IPS DF 4.7 (cell line): ENCODE results near the gene EPB41L4A.

ENCODE experiments used
- DNase-seq: peaks from one replicate; pipeline ENCODE4 v3.0.0-alpha.2; 2013; ENCODE audit warnings: low spot score; ENCODE audit errors: extremely low read depth

The EPB41L4A gene

DNA sequence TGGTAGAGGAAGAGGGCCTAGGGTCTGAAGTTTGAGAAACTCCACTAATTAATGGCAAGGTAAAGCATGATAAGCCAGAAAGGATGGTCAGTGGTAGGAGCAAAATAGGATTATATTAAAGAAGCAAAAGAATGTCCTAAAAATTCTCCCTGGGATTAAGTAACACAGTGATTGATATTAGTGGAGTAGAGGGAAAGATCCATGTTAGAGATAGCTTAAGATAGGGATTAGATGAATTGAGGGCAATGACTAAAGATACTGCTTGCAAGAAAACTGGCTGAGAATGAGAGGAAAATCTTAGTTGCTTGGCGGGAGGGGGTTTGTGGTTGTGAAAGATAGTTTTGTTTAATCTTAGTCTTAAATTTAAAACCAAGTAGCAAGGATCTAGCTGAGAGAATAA, 255.6 kb downstream of the EPB41L4A start:
- no peak for DNase-seq

DNA sequence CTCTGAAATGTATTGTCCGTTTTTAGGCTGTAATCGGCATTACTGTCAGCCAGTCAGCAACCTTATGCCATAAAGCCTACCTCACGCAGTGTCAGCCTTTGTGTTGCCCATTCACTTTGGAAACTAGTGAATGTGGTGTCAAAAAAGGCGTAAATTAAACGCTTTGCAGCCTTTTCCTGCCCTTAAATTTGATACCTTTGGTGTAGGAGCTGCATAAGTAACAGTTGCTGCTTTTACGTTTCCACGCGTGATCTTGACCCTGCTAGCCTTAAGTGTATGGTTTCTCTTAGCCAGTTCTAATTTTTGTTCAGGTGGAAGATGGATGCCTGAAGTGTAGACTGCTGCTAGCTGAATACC, 257.7 kb downstream of the EPB41L4A start:
- no peak for DNase-seq

- no peak for DNase-seq
Measured at GRCh38 chr5:112160652-112161391, 258.3 kb downstream of the EPB41L4A start.

- no peak for DNase-seq
Measured at GRCh38 chr5:112159435-112159834, 259.6 kb downstream of the EPB41L4A start.

- DNase-seq = no peak
Measured at GRCh38 chr5:112156211-112156610, 262.9 kb downstream of the EPB41L4A start.

- DNase-seq = no peak
Measured at GRCh38 chr5:112154940-112155686, 264.0 kb downstream of the EPB41L4A start.

DNA sequence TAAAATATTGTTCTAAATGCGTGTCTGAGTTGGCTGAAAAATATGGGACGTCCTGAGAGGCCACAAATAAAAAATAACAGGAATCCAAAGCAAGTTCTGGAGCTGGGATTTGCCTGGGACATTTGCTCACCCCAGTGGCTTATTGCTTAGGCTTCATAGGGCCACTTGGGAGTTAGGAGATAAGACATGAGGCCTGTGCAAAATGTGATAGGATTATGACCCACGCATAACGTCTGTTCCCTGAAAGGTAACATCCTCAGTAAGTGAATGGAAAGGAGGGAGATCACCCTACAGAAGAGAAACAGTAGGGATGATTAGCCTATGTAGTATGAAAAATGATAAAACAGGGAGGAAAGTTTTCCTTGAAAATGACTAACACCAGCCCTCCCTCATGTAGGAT, 269.4 kb downstream of the EPB41L4A start:
- no peak for DNase-seq

- no peak for DNase-seq
Measured at GRCh38 chr5:112146323-112147226, 272.5 kb downstream of the EPB41L4A start.

GRCh38 chr5:112143690-112144089, 275.4 kb downstream of the EPB41L4A start:
- DNase-seq = no peak

GRCh38 chr5:112142769-112143270, 276.3 kb downstream of the EPB41L4A start:
- no peak for DNase-seq

- no peak for DNase-seq
Measured at GRCh38 chr5:112141582-112141981, 277.5 kb downstream of the EPB41L4A start.

DNA sequence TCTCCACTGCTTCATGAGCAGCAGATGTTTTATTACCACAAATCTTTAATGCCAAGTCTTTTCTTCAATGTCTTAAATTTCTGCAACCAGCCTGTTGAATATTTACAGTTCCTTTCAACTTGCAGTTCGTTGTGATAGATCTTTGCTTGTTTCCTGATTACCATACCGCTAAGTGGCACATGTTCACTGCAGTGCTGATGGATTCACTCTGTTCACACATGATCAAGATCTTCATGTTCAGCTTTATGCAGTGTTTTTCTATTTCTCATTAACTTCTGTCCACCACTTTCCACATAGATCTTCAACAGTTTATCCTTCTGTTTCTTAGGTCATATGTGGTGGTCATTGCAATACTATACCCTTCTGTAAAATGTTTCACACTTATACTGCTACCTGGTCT, 280.6 kb downstream of the EPB41L4A start:
- no peak for DNase-seq

DNA sequence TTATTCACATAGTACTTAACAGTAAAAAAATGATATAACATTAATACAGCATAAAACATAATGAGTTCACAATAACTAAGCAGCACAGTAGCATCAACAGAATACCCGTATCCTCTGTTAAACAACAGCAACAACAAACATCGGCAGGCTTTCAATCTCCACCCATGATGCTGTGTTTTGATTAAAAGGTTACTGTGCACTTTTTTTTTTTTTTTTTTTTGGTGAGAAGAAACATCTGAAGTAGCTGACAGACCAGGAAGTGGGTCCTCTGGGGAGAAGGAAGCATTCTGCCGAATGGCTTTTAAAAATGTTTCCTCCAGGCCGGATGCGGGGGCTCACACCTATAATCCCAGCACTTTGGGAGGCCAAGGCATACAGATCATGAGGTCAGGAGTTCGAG, 282.3 kb downstream of the EPB41L4A start:
- no peak for DNase-seq

DNA sequence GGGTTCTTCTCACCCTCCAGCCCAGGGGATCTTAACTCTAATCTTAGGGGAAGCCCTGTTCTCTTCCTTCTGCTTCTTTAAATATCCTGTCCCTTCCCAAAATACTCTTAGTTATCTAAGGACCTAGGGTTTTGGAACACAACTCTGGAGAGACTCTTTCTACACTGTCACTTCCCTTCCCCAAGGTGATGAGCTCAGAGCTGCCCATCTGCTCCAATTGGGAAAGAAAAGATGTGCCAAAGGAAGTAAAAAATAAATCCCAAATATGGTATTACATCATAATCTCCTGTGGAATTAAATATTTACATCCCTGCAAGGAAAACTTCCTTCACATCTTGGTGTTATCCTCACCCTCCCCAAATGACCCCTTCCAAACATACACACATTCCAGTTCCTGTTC, 291.2 kb downstream of the EPB41L4A start:
- DNase-seq = no peak

DNA sequence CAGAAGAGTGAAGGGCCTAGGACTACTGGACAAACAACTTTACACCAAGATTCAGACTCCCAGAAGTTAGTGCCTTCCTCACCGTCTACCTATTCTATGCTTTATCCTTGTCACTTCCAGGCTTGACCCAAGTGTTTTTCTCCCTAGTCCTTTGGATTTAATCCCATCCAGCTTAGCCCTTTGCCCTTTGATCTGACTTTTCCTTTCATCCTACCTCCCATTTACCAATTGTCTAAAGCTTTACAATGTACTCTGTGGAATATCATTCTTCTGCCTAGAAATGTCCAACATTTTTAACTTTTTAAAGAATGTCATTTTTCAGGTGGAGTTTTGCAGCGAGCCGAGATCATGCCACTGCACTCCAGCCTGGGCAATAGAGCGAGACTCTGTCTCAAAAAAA, 292.1 kb downstream of the EPB41L4A start:
- no peak for DNase-seq

- DNase-seq = no peak
Measured at GRCh38 chr5:112125903-112126302, 293.2 kb downstream of the EPB41L4A start.

DNA sequence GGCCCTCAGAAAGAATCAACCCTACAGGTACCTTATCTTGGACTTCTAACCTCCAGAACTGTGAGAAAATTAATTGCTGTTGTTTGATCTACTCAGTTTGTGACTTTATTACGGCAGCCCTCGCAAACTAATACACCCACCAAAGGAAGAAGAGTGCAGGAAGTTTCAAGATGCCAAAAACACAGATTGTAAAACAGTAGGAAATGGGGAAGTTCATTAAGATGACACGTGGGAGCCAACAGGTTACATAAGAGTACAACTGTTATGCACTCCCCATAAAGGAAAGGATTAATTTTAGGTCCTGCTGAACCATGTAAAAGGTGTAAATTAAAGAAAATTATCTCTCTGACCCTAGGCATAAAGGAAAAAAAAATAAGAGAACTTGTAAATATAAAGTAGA, 294.3 kb downstream of the EPB41L4A start:
- DNase-seq = no peak

GRCh38 chr5:112123086-112123485, 296.0 kb downstream of the EPB41L4A start:
- no peak for DNase-seq

DNA sequence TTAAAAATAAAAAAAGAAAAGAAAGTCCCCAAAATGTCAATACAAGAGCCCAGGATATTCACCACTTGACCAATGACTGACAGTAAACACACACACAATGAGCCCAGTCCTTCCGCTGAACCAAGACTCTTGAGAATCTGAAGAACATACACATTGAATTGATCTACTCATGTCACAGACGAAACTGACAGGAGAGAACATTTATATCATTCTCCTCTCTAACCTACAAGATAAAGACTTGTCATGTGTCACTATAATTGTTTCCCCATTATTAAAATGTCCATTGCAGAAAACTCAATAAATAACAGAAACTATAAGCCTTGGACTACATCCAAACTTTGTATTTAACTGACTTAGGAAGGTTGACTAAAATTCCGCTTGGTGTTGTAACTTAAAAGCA, 296.7 kb downstream of the EPB41L4A start:
- DNase-seq = no peak

- DNase-seq = no peak
Measured at GRCh38 chr5:112121258-112121657, 297.8 kb downstream of the EPB41L4A start.

DNA sequence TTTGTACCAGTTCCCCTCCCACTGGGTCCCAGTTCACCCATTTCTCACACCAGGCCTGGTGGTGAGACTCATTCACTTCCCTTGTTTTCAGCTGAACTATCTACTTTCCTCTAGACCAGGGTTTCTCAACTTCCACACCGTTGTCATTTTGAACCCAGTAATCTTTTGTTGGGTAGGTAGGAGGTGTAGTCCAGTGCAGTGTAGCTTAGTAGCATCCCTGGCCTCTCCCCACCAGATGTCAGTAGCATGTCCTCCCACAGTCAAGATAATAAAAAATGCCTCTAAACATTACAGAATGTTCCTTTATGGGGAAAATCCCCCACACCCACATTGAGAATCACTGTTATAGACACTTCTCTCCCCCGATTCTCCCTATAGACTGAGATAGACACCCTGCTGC, 299.1 kb downstream of the EPB41L4A start:
- DNase-seq = no peak

DNA sequence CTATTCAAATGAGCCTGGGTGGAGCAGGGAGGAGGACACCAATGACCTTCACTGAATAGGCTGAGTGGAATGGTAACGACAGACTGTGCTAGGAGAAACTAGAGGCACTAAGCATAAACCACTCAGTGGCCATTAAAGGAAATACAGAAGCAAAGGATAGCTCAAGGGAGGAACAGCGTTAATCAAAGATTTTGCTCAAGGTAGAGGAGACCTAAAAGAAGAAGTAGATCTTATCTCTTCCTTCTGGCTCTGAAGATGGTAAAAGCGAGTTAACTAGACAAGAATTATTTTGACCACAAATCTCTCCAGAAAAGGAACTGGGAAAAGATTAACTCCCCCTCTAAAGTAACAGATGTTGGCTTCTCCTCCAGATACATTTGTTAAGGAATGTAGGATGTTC, 299.6 kb downstream of the EPB41L4A start:
- no peak for DNase-seq
